ENCODE measurements around the gene GLDN.

Gene GLDN

DNA sequence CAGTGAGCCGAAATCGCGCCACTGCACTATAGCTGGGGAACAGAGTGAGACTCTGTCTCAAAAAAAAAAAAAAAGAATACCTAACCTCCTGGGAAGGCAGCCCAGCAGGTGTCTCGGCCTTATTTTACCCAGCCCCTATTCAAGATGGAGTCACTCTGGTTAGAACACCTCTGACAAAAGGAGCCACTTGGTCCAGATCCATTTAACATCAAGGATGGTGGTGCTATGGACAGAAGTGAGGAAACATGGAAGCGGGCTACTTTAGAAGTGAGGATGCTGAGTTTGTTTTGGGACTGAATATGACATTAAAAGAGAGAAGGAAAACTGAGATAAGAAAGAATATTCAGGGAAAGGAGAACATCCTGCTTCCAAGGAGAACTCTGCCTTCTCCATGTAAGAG, 14.7 kb downstream of the GLDN start:
- no peaks in the 10 kb centered on the region for H3K9me2 ChIP-seq (replicated peaks; ENCODE audit: insufficient read depth, low read length)
- no peaks in the 10 kb centered on the region for H3K9me3 ChIP-seq (replicated peaks; ENCODE audit: insufficient read depth, low read length)
- H3K79me2 ChIP-seq (ENCODE audit: low read length): no peaks in the 10 kb centered on the region
- no peak for DNase-seq
- H3K36me3 ChIP-seq (replicated peaks; ENCODE audit: insufficient read depth, low read length): no peaks in the 10 kb centered on the region
- H3K4me2 ChIP-seq (ENCODE audit: low read depth, low read length): no peak overlapping the region
- TF ChIP-seq EZH2 (optimal IDR thresholded peaks at IDR 0.05; ENCODE audit: low read depth, low read length): no peak
- TF ChIP-seq, protein P1, sequence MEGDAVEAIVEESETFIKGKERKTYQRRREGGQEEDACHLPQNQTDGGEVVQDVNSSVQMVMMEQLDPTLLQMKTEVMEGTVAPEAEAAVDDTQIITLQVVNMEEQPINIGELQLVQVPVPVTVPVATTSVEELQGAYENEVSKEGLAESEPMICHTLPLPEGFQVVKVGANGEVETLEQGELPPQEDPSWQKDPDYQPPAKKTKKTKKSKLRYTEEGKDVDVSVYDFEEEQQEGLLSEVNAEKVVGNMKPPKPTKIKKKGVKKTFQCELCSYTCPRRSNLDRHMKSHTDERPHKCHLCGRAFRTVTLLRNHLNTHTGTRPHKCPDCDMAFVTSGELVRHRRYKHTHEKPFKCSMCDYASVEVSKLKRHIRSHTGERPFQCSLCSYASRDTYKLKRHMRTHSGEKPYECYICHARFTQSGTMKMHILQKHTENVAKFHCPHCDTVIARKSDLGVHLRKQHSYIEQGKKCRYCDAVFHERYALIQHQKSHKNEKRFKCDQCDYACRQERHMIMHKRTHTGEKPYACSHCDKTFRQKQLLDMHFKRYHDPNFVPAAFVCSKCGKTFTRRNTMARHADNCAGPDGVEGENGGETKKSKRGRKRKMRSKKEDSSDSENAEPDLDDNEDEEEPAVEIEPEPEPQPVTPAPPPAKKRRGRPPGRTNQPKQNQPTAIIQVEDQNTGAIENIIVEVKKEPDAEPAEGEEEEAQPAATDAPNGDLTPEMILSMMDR (IDR thresholded peaks at IDR 0.05; ENCODE audit: low read length): no peak
- TF ChIP-seq EZH2phosphoT487 (IDR thresholded peaks at IDR 0.05; ENCODE audit: low read length): no peak
- H3K4me1 ChIP-seq (ENCODE audit: low read length): no peaks in the 10 kb centered on the region
- no peak overlapping the region for H3K27ac ChIP-seq (ENCODE audit: low read length)
- H3K4me3 ChIP-seq (ENCODE audit: low read length): no peak overlapping the region
- H3K9ac ChIP-seq (ENCODE audit: low read length): no peak overlapping the region
- peaks cover 6% of the 10 kb centered on the region for H3K27me3 ChIP-seq (replicated peaks; ENCODE audit: insufficient read depth, low read length)
- no peaks in the 10 kb centered on the region for H3F3A ChIP-seq (ENCODE audit: insufficient read depth, low read length)
- no peaks in the 10 kb centered on the region for H4K20me1 ChIP-seq (ENCODE audit: insufficient read depth, low read length)
- no peak overlapping the region for H2AFZ ChIP-seq (ENCODE audit: low read length)

DNA sequence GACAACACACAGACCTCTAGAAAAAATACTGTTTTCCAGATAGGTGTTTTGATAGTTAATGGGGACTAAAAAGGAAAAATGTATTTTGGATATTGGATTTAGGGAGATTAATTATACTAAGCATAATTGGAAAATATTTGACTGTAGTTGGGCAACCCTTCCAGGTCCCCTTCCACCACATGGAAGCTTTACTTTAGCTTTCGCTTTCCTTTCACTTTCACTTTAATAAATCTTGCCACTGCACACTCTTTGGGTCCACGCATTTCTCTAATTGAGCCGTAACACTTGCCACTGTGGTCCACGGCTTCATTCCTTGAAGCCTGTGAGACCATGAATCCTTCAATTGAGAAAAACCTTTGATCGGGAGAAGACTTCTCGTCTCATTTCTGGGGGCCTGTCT, 15.5 kb downstream of the GLDN start:
- no peak for DNase-seq
- Histone ChIP-seq H3K79me2 (ENCODE audit: low read length) (no peaks in the 10 kb centered on the region), H3K9ac (ENCODE audit: low read length) (no peak overlapping the region), H3K4me2 (ENCODE audit: low read depth, low read length) (no peak overlapping the region), H3K4me3 (ENCODE audit: low read length) (no peak overlapping the region), H2AFZ (ENCODE audit: low read length) (no peak overlapping the region), H3K27ac (ENCODE audit: low read length) (no peak overlapping the region), H3K9me3 (replicated peaks; ENCODE audit: insufficient read depth, low read length) (no peaks in the 10 kb centered on the region), H3K36me3 (replicated peaks; ENCODE audit: insufficient read depth, low read length) (no peaks in the 10 kb centered on the region), H3K9me2 (replicated peaks; ENCODE audit: insufficient read depth, low read length) (no peaks in the 10 kb centered on the region), H3K4me1 (ENCODE audit: low read length) (no peaks in the 10 kb centered on the region), H3K27me3 (replicated peaks; ENCODE audit: insufficient read depth, low read length) (no peaks in the 10 kb centered on the region), H4K20me1 (ENCODE audit: insufficient read depth, low read length) (no peaks in the 10 kb centered on the region), H3F3A (ENCODE audit: insufficient read depth, low read length) (no peaks in the 10 kb centered on the region)
- TF ChIP-seq, protein P1 (IDR thresholded peaks at IDR 0.05; ENCODE audit: low read length): no peak

- Histone ChIP-seq H3K4me2 (ENCODE audit: low read depth, low read length) (no peak overlapping the region), H3K9ac (ENCODE audit: low read length) (no peak overlapping the region), H2AFZ (ENCODE audit: low read length) (no peak overlapping the region), H3K9me2 (replicated peaks; ENCODE audit: insufficient read depth, low read length) (no peaks in the 10 kb centered on the region), H3F3A (ENCODE audit: insufficient read depth, low read length) (no peaks in the 10 kb centered on the region), H3K36me3 (replicated peaks; ENCODE audit: insufficient read depth, low read length) (no peaks in the 10 kb centered on the region), H3K4me3 (ENCODE audit: low read length) (no peak overlapping the region), H3K27ac (ENCODE audit: low read length) (no peak overlapping the region), H3K4me1 (ENCODE audit: low read length) (no peaks in the 10 kb centered on the region), H3K9me3 (replicated peaks; ENCODE audit: insufficient read depth, low read length) (no peaks in the 10 kb centered on the region), H3K27me3 (replicated peaks; ENCODE audit: insufficient read depth, low read length) (no peaks in the 10 kb centered on the region), H3K79me2 (ENCODE audit: low read length) (no peaks in the 10 kb centered on the region), H4K20me1 (ENCODE audit: insufficient read depth, low read length) (no peaks in the 10 kb centered on the region)
- TF ChIP-seq, protein P1 (IDR thresholded peaks at IDR 0.05; ENCODE audit: low read length): no peak
- no peak for TF ChIP-seq EZH2phosphoT487 (IDR thresholded peaks at IDR 0.05; ENCODE audit: low read length)
- no peak for TF ChIP-seq EZH2 (optimal IDR thresholded peaks at IDR 0.05; ENCODE audit: low read depth, low read length)
- no peak for DNase-seq
Observed at GRCh38 chr15:51359981-51360380, 18.5 kb downstream of the GLDN start.
